GM18499 (cell line): ENCODE measurements around the gene CLSTN2.

ENCODE experiments used
- ATAC-seq: cut with Tn5 transposase; IDR thresholded peaks from one replicate; pipeline ENCODE4 v1.9.1; 2021; ENCODE audit warnings: moderate number of reproducible peaks; ENCODE audit not compliant: insufficient read depth, unreplicated experiment

Gene CLSTN2

GRCh38 chr3:140088513-140088912 lies 153.5 kb downstream of the CLSTN2 start:
- ATAC-seq = no peak

- no peak for ATAC-seq
Observed at GRCh38 chr3:140089403-140090072, 154.6 kb downstream of the CLSTN2 start.

- ATAC-seq = no peak
Observed at GRCh38 chr3:140091143-140091542, 156.2 kb downstream of the CLSTN2 start.

GRCh38 chr3:140092848-140093536 lies 158.0 kb downstream of the CLSTN2 start:
- no peak for ATAC-seq

- no peak for ATAC-seq
Observed at GRCh38 chr3:140093742-140094141, 158.8 kb downstream of the CLSTN2 start.

- ATAC-seq = no peak
Observed at GRCh38 chr3:140094487-140094886, 159.5 kb downstream of the CLSTN2 start.

GRCh38 chr3:140096037-140096436 lies 161.1 kb downstream of the CLSTN2 start:
- no peak for ATAC-seq

- ATAC-seq = no peak
Observed at GRCh38 chr3:140097874-140098635, 163.1 kb downstream of the CLSTN2 start.

- ATAC-seq = no peak
Observed at GRCh38 chr3:140100479-140100878, 165.5 kb downstream of the CLSTN2 start.

- no peak for ATAC-seq
Observed at GRCh38 chr3:140103166-140103565, 168.2 kb downstream of the CLSTN2 start.

- ATAC-seq = no peak
Observed at GRCh38 chr3:140103986-140104645, 169.1 kb downstream of the CLSTN2 start.

- no peak for ATAC-seq
Observed at GRCh38 chr3:140113996-140114788, 179.2 kb downstream of the CLSTN2 start.

GRCh38 chr3:140114789-140115080 lies 179.8 kb downstream of the CLSTN2 start:
- no peak for ATAC-seq

- no peak for ATAC-seq
Observed at GRCh38 chr3:140117096-140117526, 182.1 kb downstream of the CLSTN2 start.

- ATAC-seq = no peak
Observed at GRCh38 chr3:140122183-140122582, 187.2 kb downstream of the CLSTN2 start.

- no peak for ATAC-seq
Observed at GRCh38 chr3:140128217-140128616, 193.2 kb downstream of the CLSTN2 start.

- no peak for ATAC-seq
Observed at GRCh38 chr3:140128631-140129030, 193.6 kb downstream of the CLSTN2 start.

- no peak for ATAC-seq
Observed at GRCh38 chr3:140129768-140130284, 194.8 kb downstream of the CLSTN2 start.

- no peak for ATAC-seq
Observed at GRCh38 chr3:140131895-140132294, 196.9 kb downstream of the CLSTN2 start.
